GM23338 (cell line): ENCODE results near the gene ZEB1. TPM values are rescaled to one million over a fixed set of nuclear protein-coding genes. Genes with fewer than 3 reads are reported as not detected.

Experiments
- ATAC-seq: fragments of 200-7000 bp; cut with Tn5 transposase; 3 replicates; pipeline ENCODE4 v1.9.1; 2020
- DNase-seq: peaks from one replicate; pipeline ENCODE4 v3.0.0-alpha.2; 2015; ENCODE audit warnings: low spot score
- H2AFZ ChIP-seq: fragments of 200-600 bp; sonication (generic); 2 replicates; pipeline ENCODE4 v1.8.0; 2016; ENCODE audit warnings: antibody characterized with exemption, mild to moderate bottlenecking, moderate library complexity
- H3F3A ChIP-seq: fragments of 200-600 bp; sonication (generic); replicated peaks from 2 replicates; pipeline ENCODE4 v1.8.0; 2017; ENCODE audit warnings: antibody characterized with exemption, mixed run types, low read depth
- H3K27ac ChIP-seq: fragments of 200-600 bp; sonication (generic); 2 replicates; pipeline ENCODE4 v1.6.1; 2016; ENCODE audit warnings: low read depth
- H3K27me3 ChIP-seq: fragments of 200-600 bp; sonication (generic); 2 replicates; pipeline ENCODE4 v1.8.0; 2016; ENCODE audit warnings: mild to moderate bottlenecking, mixed run types, moderate library complexity; ENCODE audit not compliant: insufficient read depth
- H3K36me3 ChIP-seq: fragments of 200-600 bp; sonication (generic); 2 replicates; pipeline ENCODE4 v1.8.0; 2016; ENCODE audit warnings: mild to moderate bottlenecking; ENCODE audit not compliant: insufficient read depth
- H3K4me1 ChIP-seq: fragments of 200-600 bp; sonication (generic); 2 replicates; pipeline ENCODE4 v1.8.0; 2016; ENCODE audit warnings: mild to moderate bottlenecking, moderate library complexity; ENCODE audit not compliant: insufficient read depth
- H3K4me2 ChIP-seq: fragments of 200-600 bp; sonication (generic); 2 replicates; pipeline ENCODE4 v1.7.1; 2017; ENCODE audit warnings: mixed run types
- H3K4me3 ChIP-seq: fragments of 200-600 bp; sonication (generic); 2 replicates; pipeline ENCODE4 v1.6.1; 2016; ENCODE audit warnings: mixed run types
- H3K79me2 ChIP-seq: fragments of 200-600 bp; sonication (generic); replicated peaks from 2 replicates; pipeline ENCODE4 v1.8.0; 2017; ENCODE audit warnings: mild to moderate bottlenecking; ENCODE audit not compliant: insufficient read depth
- H3K9me2 ChIP-seq: fragments of 200-600 bp; sonication (generic); 2 replicates; pipeline ENCODE4 v1.8.0; 2017; ENCODE audit not compliant: insufficient read depth
- H4K20me1 ChIP-seq: fragments of 200-600 bp; sonication (generic); replicated peaks from 2 replicates; pipeline ENCODE4 v1.8.0; 2017; ENCODE audit warnings: mild to moderate bottlenecking; ENCODE audit not compliant: insufficient read depth
- H3K27ac Mint-ChIP-seq: 2 replicates; pipeline ENCODE4 v1.8.0; 2020; ENCODE audit warnings: inconsistent platforms, mild to moderate bottlenecking, moderate library complexity, mixed read lengths
- H3K27me3 Mint-ChIP-seq: 3 replicates; pipeline ENCODE4 v1.8.0; 2022; ENCODE audit warnings: low read depth, mild to moderate bottlenecking, moderate library complexity, mixed read lengths, inconsistent platforms; ENCODE audit not compliant: insufficient read depth, poor library complexity
- H3K36me3 Mint-ChIP-seq: 3 replicates; pipeline ENCODE4 v1.8.0; 2021; ENCODE audit warnings: low read depth, mild to moderate bottlenecking, inconsistent platforms, moderate library complexity, mixed read lengths
- H3K4me1 Mint-ChIP-seq: 3 replicates; pipeline ENCODE4 v1.8.0; 2020; ENCODE audit warnings: mild to moderate bottlenecking, inconsistent platforms, mixed read lengths
- H3K4me3 Mint-ChIP-seq: 3 replicates; pipeline ENCODE4 v1.8.0; 2021; ENCODE audit warnings: moderate library complexity, mild to moderate bottlenecking, inconsistent platforms, mixed read lengths
- H3K9me3 Mint-ChIP-seq: 3 replicates; pipeline ENCODE4 v1.8.0; 2020; ENCODE audit warnings: moderate library complexity, mild to moderate bottlenecking, inconsistent platforms, mixed read lengths
- CREB1 ChIP-seq: fragments of 250-450 bp; sonication (Bioruptor Pico); IDR thresholded peaks from 2 replicates; pipeline ENCODE4 v1.5.0; 2020; ENCODE audit warnings: low read depth, mild to moderate bottlenecking, moderate library complexity
- CTCF ChIP-seq, 2 experiments: fragments of 200-600 bp in 1 of 2; sonication (generic) in 1 of 2; conservative IDR thresholded peaks; 2 replicates each; pipeline versions ENCODE4 v1.5.1 to v1.6.1; 2016 to 2017; ENCODE audit warnings: antibody characterized with exemption in 2 of 2, low read depth in 2 of 2, mild to moderate bottlenecking in 2 of 2, moderate library complexity in 1 of 2
- ETS1 ChIP-seq: IDR thresholded peaks from 2 replicates; pipeline ENCODE4 v1.6.1; 2016; ENCODE audit warnings: antibody characterized with exemption
- EZH2 ChIP-seq: fragments of 200-600 bp; sonication (generic); IDR thresholded peaks from one replicate; pipeline ENCODE4 v1.8.0; 2017; ENCODE audit warnings: antibody characterized with exemption, mild to moderate bottlenecking, low read depth; ENCODE audit not compliant: unreplicated experiment
- EZH2phosphoT487 ChIP-seq: fragments of 200-600 bp; sonication (generic); IDR thresholded peaks from one replicate; pipeline ENCODE4 v1.8.1; 2018; ENCODE audit warnings: antibody characterized with exemption; ENCODE audit not compliant: unreplicated experiment
- JUNB ChIP-seq: IDR thresholded peaks from one replicate; pipeline ENCODE4 v1.6.1; 2016; ENCODE audit warnings: antibody characterized with exemption; ENCODE audit not compliant: unreplicated experiment
- NANOG ChIP-seq: IDR thresholded peaks from 2 replicates; pipeline ENCODE4 v1.6.1; 2016; ENCODE audit warnings: antibody characterized with exemption, borderline replicate concordance
- POLR2AphosphoS5 ChIP-seq: IDR thresholded peaks from 2 replicates; pipeline ENCODE4 v1.6.1; 2016; ENCODE audit warnings: antibody characterized with exemption, low read depth
- REST ChIP-seq: IDR thresholded peaks from one replicate; pipeline ENCODE4 v1.6.1; 2018; ENCODE audit warnings: antibody characterized with exemption; ENCODE audit not compliant: unreplicated experiment
- STAT1 ChIP-seq: IDR thresholded peaks from one replicate; pipeline ENCODE4 v1.6.1; 2016; ENCODE audit warnings: antibody characterized with exemption; ENCODE audit not compliant: unreplicated experiment
- ZNF114 ChIP-seq: fragments of 250-450 bp; sonication (Bioruptor Pico); IDR thresholded peaks from 2 replicates; pipeline ENCODE4 v1.5.0; 2020; ENCODE audit warnings: mild to moderate bottlenecking, moderate library complexity
- ZNF331 ChIP-seq: fragments of 250-450 bp; sonication (Bioruptor Pico); IDR thresholded peaks from 2 replicates; pipeline ENCODE4 v1.5.0; 2020; ENCODE audit warnings: low read depth, mild to moderate bottlenecking, moderate library complexity
- ZNF462 ChIP-seq: fragments of 250-450 bp; sonication (Bioruptor Pico); IDR thresholded peaks from 2 replicates; pipeline ENCODE4 v1.5.0; 2020; ENCODE audit warnings: mild to moderate bottlenecking, moderate library complexity
- polyA plus RNA-seq: library from polyadenylated mRNA; unstranded; fragments of >200 nt; fragmentation: Nextera tagmentation; extraction: Ambion mirVana; gene quantifications from 2 replicates; pipeline ENCODE4 v1.2.1, GENCODE V29; 2016
- total RNA-seq: library from RNA; depleted of rRNA; stranded (reverse); fragments of >200 nt; shearing (Covaris generic); gene quantifications from 2 replicates; pipeline ENCODE4 v1.2.3, GENCODE V29; 2014

The ZEB1 gene
- total and polyA plus RNA-seq, 2 experiments from 2014 or later = 0.16 to 0.45 TPM

- no peaks in the 10 kb centered on the region for H3K36me3 ChIP-seq
- ATAC-seq (no peak), DNase-seq (no peak)
- H3K4me3 ChIP-seq = no peak overlapping the region
- H3K4me3 Mint-ChIP-seq = no peak overlapping the region
- no peaks in the 10 kb centered on the region for H3K27me3 ChIP-seq
- H3K9me3 Mint-ChIP-seq = peaks cover 7% of the 10 kb centered on the region; the same call in 2 of the 3 replicates
- no peak overlapping the region for H3K27ac ChIP-seq
- no peaks in the 10 kb centered on the region for H3K9me2 ChIP-seq
- no peak overlapping the region for H3K27ac Mint-ChIP-seq
- H4K20me1 ChIP-seq = no peaks in the 10 kb centered on the region
- H3K4me1 ChIP-seq = no peaks in the 10 kb centered on the region
- TF ChIP-seq JUNB = no peak
- TF ChIP-seq STAT1 = no peak
- no peak for TF ChIP-seq ETS1
- no peak for TF ChIP-seq POLR2AphosphoS5
- no peak for TF ChIP-seq ZNF331
- TF ChIP-seq ZNF114 (CRISPR knock-in tag) = no peak
- TF ChIP-seq EZH2phosphoT487 = no peak
- TF ChIP-seq EZH2 = no peak
- TF ChIP-seq CREB1 (CRISPR knock-in tag) = no peak
- TF ChIP-seq REST = no peak
- TF ChIP-seq NANOG = no peak
- no peak for TF ChIP-seq ZNF462 (CRISPR knock-in tag)
- TF ChIP-seq CTCF (conservative IDR thresholded peaks at IDR 0.05; ENCODE audit: low read depth in 2 of 2) = no peak
- no peaks in the 10 kb centered on the region for H3K27me3 Mint-ChIP-seq
- H3F3A ChIP-seq = no peaks in the 10 kb centered on the region
- no peaks in the 10 kb centered on the region for H3K79me2 ChIP-seq
- no peaks in the 10 kb centered on the region; the same call in 1 of the 3 replicates for H3K36me3 Mint-ChIP-seq
- H3K4me1 Mint-ChIP-seq = no peaks in the 10 kb centered on the region
- H3K4me2 ChIP-seq = no peak overlapping the region
- no peak overlapping the region for H2AFZ ChIP-seq
Observed at GRCh38 chr10:31460242-31460641, 141.2 kb downstream of the ZEB1 start.
